Urothelium cell line (cell line): ENCODE data around the gene NLRC5.
A peak's percentile ranks its signal among the peaks of the same experiment; 100 is the strongest.

ENCODE experiments used
- DNase-seq: peaks from one replicate; pipeline ENCODE4 v3.0.0; 2011; ENCODE audit warnings: low spot score, mixed read lengths
- FAIRE-seq: peaks from 2 replicates; lab custom pipeline; 2011; peaks lifted over from hg19 to GRCh38; lab: Jason Lieb, UNC

Gene NLRC5

DNA sequence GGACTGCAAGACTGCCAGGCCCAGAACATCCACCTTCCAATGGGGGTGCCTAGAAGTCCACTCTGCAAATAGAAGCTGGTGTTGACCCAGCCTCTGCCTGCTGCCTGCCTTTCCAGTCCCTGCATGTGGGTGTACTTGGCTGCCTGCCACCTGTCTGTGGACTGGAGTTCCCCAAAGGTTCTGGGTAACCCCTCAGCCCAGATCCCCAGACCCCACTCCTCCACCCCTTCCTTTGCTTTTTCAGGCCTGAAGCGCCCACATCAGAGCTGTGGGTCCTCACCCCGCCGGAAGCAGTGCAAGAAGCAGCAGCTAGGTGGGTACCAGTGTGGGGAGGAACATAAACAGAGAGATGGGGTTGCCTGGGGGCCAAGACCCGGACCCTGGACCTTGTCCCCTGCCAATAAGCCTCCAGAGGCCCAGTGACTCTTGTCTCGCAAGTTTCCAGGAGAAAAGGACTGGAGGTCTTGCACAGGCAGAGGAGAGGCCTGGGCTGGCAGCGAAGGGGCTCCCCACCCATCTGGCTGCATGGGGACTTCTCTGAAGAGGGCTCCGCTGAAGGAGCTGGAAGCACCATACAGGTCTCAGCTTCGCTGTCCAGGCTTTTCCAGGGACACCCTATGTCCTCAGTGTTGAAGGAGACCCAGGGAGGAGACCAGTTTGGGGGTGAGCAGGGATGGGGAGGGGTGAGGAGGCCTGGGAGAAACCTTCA, 34.3 kb downstream of the NLRC5 start:
- no peak for DNase-seq
- no peak for FAIRE-seq

GRCh38 chr16:57024894-57025680, 35.7 kb downstream of the NLRC5 start:
- FAIRE-seq (no peak), DNase-seq (no peak)

DNA sequence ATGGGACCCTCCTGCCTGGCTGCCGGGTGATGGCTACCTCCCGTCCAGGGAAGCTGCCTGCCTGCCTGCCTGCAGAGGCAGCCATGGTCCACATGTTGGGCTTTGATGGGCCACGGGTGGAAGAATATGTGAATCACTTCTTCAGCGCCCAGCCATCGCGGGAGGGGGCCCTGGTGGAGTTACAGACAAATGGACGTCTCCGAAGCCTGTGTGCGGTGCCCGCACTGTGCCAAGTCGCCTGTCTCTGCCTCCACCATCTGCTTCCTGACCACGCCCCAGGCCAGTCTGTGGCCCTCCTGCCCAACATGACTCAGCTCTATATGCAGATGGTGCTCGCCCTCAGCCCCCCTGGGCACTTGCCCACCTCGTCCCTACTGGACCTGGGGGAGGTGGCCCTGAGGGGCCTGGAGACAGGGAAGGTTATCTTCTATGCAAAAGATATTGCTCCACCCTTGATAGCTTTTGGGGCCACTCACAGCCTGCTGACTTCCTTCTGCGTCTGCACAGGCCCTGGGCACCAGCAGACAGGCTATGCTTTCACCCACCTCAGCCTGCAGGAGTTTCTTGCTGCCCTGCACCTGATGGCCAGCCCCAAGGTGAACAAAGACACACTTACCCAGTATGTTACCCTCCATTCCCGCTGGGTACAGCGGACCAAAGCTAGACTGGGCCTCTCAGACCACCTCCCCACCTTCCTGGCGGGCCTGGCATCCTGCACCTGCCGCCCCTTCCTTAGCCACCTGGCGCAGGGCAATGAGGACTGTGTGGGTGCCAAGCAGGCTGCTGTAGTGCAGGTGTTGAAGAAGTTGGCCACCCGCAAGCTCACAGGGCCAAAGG, 36.8 kb downstream of the NLRC5 start:
- FAIRE-seq: peak; percentile 9

DNA sequence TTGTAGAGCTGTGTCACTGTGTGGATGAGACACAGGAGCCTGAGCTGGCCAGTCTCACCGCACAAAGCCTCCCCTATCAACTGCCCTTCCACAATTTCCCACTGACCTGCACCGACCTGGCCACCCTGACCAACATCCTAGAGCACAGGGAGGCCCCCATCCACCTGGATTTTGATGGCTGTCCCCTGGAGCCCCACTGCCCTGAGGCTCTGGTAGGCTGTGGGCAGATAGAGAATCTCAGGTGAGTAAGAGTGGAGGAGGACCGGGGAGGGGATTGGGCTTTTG, 37.4 kb downstream of the NLRC5 start:
- FAIRE-seq (no peak), DNase-seq (no peak)

More for the DNA sequence above, 36.8 kb downstream of the NLRC5 start:
- no peak for DNase-seq

DNA sequence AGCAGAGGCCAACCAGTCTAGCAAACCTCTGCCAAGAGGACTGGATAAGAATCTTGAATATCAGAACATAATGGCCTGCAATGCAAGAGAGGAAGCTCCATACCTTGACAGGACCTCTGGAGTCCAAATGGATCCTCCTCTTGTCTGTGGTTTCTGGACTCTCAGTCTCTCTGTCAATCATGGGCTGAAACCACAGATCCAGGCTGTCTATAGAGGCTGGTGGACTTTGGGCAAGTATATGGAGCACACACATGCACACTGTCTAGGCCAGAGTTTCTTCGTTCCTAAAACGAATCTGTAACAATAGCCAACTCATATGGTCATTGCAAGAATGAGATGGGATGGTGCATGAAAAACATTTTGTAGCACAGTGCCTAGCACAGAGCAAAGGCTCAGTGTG, 37.7 kb downstream of the NLRC5 start:
- DNase-seq (no peak), FAIRE-seq (no peak)

- peak; percentile 13 for FAIRE-seq
- no peak for DNase-seq
These were observed 38.7 kb downstream of the NLRC5 start for GRCh38 chr16:57028086-57028485.

DNA sequence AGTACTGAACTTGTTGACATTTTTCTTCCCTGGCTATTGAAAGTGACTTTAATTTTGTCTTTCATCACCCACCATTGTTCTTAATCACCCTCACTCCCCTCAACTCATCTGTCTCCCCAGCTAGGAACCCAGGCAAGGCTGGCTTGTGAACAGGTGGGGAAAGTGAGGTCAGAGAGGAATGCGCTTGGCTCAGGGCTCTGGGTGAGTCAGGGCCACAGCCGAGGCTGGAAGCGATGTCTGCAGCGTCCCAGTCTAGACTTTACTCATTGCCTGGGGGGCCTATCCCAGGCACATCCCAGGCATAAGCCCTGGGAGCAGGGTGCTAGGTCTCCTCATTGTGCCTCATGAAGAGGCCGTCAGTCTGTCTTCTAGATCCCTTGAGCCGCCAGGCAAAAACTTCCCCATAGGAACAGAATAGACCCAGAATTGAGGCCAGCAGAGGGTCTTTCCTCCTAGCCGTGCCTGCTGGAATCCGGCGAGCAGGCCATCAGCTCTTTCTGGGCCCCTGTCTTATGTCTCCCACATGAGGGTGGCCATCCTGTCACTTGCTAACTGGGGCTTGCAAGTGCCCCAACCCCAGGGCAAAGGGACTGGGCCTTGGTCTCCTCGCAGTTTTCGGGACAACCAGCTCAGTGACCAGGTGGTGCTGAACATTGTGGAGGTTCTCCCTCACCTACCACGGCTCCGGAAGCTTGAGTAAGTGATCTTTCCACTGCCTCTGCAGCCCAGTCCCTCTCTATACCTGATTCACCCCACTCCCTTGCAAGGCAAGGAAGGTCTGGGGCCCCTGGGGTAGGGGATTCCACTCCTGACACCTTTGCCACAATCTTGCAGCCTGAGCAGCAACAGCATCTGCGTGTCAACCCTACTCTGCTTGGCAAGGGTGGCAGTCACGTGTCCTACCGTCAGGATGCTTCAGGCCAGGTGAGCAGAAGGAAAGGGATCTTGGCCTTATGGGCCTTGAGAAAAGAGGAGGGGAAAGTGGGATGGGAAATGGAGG, 40.1 kb downstream of the NLRC5 start:
- no peak for FAIRE-seq
- DNase-seq: peak; percentile 85

DNA sequence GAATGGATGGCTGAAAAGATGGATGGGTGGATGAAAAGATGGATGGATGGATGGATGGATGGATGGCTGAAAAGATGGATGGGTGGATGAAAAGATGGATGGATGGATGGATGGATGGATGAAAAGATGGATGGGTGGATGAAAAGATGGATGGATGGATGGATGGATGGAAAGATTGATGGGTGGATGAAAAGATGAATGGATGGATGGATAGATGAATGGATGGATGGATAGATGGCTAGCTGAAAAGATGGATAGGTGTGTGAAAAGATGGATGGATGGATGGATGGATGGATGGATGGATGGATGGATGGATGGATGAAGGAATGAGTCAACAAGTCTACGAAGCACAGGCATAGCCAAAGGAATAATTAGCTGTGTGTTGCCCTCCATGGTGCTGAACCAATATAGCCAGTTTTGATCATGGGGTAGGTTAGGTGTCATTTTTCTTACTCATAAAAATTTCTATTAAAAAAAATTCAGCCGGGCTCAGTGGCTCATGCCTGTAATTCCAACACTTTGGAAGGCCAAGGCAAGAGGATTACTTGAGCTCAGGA, 41.1 kb downstream of the NLRC5 start:
- DNase-seq (no peak), FAIRE-seq (no peak)

GRCh38 chr16:57031156-57031555, 41.8 kb downstream of the NLRC5 start:
- DNase-seq (no peak), FAIRE-seq (no peak)

DNA sequence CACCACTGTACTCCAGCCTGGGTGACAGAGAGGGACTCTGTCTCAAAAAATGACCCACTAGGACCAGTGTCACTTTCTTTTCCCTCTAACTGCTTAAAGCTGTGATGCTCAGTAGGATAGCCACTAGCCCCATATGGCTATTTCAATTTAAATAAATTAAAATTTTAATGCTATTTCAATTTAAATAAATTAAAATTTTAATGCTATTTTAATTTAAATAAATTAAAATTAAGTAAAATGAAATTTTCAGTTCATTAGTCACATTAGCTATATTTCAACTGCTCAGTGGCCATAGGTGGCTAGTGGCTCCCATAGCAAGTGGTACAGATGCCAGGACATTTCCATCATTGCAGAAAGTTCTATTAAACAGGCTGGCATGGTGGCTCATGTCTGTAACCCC, 43.0 kb downstream of the NLRC5 start:
- no peak for FAIRE-seq

DNA sequence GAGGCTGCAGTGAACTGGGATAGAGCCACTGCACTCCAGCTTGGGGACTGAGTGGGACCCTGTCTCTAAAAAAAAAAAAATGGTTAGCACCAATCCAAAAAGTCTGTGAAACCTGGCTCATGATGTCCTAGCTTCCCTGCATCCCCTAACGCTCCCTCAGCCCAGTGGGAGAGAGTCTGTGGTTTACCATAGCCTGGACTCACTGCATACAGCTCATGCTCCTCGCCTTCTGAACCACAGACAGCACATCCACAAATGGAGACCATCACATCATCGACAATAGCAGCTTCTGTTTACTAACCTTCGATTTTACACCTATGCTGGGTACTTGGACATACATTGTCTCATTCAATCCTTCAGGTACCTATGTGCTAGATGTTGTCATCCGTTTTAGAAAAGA, 43.6 kb downstream of the NLRC5 start:
- FAIRE-seq: no peak
- DNase-seq: no peak

More for the DNA sequence above, 43.0 kb downstream of the NLRC5 start:
- no peak for DNase-seq

- DNase-seq (no peak), FAIRE-seq (no peak)
These were observed 47.0 kb downstream of the NLRC5 start for GRCh38 chr16:57036315-57036714.

- DNase-seq (no peak), FAIRE-seq (no peak)
These were observed 47.6 kb downstream of the NLRC5 start for GRCh38 chr16:57036945-57037344.

DNA sequence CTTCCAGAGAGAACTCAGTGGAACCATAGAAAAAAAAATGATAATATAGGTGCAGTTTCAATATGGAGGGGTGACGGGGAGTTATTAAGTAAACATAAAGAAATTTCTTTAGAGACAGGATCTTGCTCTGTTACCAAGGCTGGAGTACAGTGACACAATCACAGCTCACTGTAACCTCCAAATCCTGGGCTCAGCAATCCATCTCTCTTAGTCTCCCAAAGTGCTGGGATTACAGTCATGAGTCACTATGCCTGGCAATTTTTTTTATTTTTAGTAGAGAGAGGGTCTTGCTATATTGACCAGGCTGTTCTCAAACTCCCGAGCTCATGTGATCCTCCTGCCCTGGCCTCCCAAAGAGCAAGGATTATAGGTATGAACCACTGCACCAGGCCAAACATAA, 48.8 kb downstream of the NLRC5 start:
- FAIRE-seq (no peak), DNase-seq (no peak)

GRCh38 chr16:57039148-57039812, 49.9 kb downstream of the NLRC5 start:
- DNase-seq (no peak), FAIRE-seq (no peak)

DNA sequence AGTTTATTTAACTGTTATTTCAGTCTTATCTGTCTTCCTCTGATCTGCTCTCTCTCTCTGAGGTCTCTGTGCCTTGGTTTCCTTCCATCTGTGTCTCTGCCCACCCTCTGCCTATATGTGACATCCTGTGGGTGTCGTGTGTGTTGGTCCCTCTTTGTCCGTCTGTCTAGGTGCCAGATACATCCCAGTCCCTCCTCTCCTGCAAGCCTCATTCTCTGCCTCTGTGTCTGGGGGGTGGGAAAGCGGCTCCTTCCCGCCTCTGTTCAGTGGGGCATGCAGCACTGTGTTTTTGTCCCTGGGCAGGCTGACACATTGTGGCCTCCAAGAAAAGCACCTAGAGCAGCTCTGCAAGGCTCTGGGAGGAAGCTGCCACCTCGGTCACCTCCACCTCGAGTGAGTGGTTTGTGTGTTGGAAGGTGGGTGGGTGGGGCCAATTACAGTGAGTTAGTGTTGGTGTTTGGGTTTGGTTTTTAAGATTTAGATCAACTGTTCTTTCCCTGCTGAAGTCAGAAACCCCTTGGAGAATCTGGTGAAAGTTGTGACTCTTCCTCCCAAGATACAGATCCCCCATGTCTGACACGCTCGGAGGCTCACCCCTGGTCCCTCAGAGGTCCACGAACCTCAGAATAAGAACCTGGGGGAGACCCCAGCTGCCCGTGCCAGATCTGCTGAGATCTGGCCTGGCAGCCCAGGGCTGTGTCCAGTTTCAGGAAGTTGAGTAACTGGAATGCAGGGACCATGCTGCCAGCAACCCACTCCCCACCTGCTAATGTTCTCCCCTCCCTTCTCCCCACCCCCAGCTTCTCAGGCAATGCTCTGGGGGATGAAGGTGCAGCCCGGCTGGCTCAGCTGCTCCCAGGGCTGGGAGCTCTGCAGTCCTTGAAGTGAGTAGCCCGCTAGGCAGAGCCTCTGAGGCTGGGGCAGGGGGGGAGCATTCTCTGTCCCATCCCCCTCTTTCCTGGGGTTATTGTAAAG, 52.1 kb downstream of the NLRC5 start:
- FAIRE-seq (no peak), DNase-seq (no peak)

DNA sequence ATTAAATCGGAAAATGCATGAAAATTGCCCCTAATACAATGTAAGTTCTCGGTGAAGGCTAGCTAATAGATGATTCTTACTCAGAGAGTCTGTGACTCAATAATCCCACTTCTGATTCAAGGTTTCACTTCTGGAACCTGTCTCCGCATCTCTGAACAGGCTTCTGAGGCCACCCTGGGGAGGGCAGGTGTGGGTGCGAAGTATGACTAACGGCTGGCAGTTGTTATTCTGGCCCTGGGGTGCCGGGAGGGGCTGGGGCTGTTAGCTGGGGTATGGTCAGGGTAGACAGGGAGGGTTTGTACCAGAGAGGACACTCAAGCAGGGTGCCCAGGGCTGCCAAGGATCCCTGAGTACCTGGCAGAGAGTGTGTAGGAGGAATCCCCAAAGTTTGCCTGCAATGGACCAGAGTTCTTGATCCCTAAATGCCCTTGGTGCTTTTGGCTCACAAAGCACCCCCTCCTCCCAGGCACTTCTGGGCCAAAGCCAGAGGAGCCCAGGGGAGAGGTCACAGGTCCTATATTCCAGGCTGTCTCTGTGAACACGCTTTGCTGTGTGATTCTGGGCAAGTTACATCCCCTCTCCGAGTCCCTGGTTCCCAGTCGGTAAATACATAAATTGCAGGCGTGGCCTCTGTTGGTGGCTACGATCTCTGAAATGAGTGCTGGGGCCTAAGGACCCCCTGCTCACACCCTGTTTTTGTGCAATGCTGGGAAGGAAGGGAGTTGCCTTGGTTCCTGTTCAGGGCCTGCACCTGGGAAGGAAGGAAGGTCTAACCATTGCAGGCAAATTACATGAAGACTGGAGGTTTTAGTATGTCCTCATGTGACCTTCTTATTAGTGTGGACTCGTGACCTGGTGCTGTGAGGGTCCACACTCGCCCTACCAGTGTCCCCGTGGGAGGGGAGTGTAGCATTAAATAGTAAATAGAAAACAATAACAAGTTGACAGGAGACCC, 53.1 kb downstream of the NLRC5 start:
- no peak for DNase-seq
- no peak for FAIRE-seq
